HepG2 (cell line): Measurements from ENCODE around the gene CRYM. TPM values are rescaled to one million over a fixed set of nuclear protein-coding genes. Genes with fewer than 3 reads are reported as not detected.

Experiments used
- AKNA ChIP-seq: sonication (generic); formaldehyde crosslinking; IDR thresholded peaks from 2 replicates; pipeline ENCODE4 v1.4.0; 2020; ENCODE audit warnings: missing genetic modification reagents, borderline replicate concordance
- CSRNP1 ChIP-seq: sonication (generic); formaldehyde crosslinking; IDR thresholded peaks from 2 replicates; pipeline ENCODE4 v1.8.1; 2023; ENCODE audit warnings: mild to moderate bottlenecking, missing genetic modification reagents
- ELF1 ChIP-seq: sonication (generic); formaldehyde crosslinking; IDR thresholded peaks from 2 replicates; pipeline ENCODE4 v1.4.0; 2020; ENCODE audit warnings: missing genetic modification reagents
- GMEB2 ChIP-seq: IDR thresholded peaks from 2 replicates; pipeline ENCODE4 v1.6.1; 2016; ENCODE audit warnings: missing biosample characterization, missing genetic modification reagents, low read depth
- KDM5A ChIP-seq: fragments of 200-600 bp; sonication (generic); IDR thresholded peaks from 2 replicates; pipeline ENCODE4 v1.7.0; 2018; ENCODE audit warnings: antibody characterized with exemption, mild to moderate bottlenecking, low read length, borderline replicate concordance
- NBN ChIP-seq: fragments of 450-650 bp; conservative IDR thresholded peaks from 2 replicates; pipeline ENCODE4 v1.6.1; 2017
- NFYC ChIP-seq: IDR thresholded peaks from 2 replicates; pipeline ENCODE4 v1.6.1; 2016; ENCODE audit warnings: missing genetic modification reagents, missing compliant biosample characterization
- RERE ChIP-seq: IDR thresholded peaks from 2 replicates; pipeline ENCODE4 v1.6.1; 2016; ENCODE audit warnings: low read depth, missing genetic modification reagents, missing compliant biosample characterization
- SMAD3 ChIP-seq: sonication (generic); formaldehyde crosslinking; IDR thresholded peaks from 2 replicates; pipeline ENCODE4 v1.4.0; 2020; ENCODE audit warnings: missing genetic modification reagents
- SNAI1 ChIP-seq: sonication (generic); formaldehyde crosslinking; IDR thresholded peaks from 2 replicates; pipeline ENCODE4 v1.5.0; 2020; ENCODE audit warnings: mild to moderate bottlenecking, missing genetic modification reagents, borderline replicate concordance
- TFAP4 ChIP-seq: sonication (generic); IDR thresholded peaks from 2 replicates; pipeline ENCODE4 v1.6.1; 2016; ENCODE audit warnings: low read depth, borderline replicate concordance
- ZNF234 ChIP-seq: sonication (generic); formaldehyde crosslinking; conservative IDR thresholded peaks from 2 replicates; pipeline ENCODE4 v1.5.1; 2020; ENCODE audit warnings: mild to moderate bottlenecking, missing genetic modification reagents
- ZNF317 ChIP-seq: sonication (generic); formaldehyde crosslinking; IDR thresholded peaks from 2 replicates; pipeline ENCODE4 v1.5.0; 2020; ENCODE audit warnings: mild to moderate bottlenecking, missing genetic modification reagents
- ZNF530 ChIP-seq: sonication (generic); formaldehyde crosslinking; IDR thresholded peaks from 2 replicates; pipeline ENCODE4 v1.5.0; 2020; ENCODE audit warnings: low read depth, mild to moderate bottlenecking, missing genetic modification reagents
- polyA plus RNA-seq, 8 experiments: library from polyadenylated mRNA; depleted of rRNA in 3 of 8; stranded (reverse) in 7 of 8; unstranded in 1 of 8; fragments of >200 nt; fragmentation: Illumina TruSeq in 4 of 8; extraction: Trizol in 4 of 8; gene quantifications; 2 replicates each; pipeline versions ENCODE4 v1.2.1 to v1.2.3, GENCODE V29; 2011 to 2016; ENCODE audit warnings: low read depth in 4 of 8, missing spikeins in 1 of 8, mixed read lengths in 1 of 8; ENCODE audit not compliant: insufficient read depth in 1 of 8
- total RNA-seq, 5 experiments: library from RNA; depleted of rRNA; stranded (reverse); fragments of >200 nt; fragmentation: Illumina TruSeq; extraction: Trizol; gene quantifications; 2 replicates each; pipeline ENCODE4 v1.2.3, GENCODE V29; 2016; ENCODE audit warnings: low read depth in 1 of 5

Gene CRYM
- total and polyA plus RNA-seq, 2 of the 13 experiments (the other 11 are each of a cell fraction or from before 2014, with no cell fraction given): 1.9 to 2.2 TPM

- TF ChIP-seq AKNA (CRISPR knock-in tag) (peak; percentile 58; the same call in 1 of the 2 replicates), ELF1 (no peak), NFYC (CRISPR knock-in tag) (no peak), GMEB2 (CRISPR knock-in tag) (no peak), NBN (no peak), SNAI1 (CRISPR knock-in tag) (peak; percentile 57; the same call in 1 of the 2 replicates), KDM5A (no peak), CSRNP1 (CRISPR knock-in tag) (peak; percentile 52; the same call in 1 of the 2 replicates), TFAP4 (no peak), ZNF234 (peak; percentile 92; the same call in 1 of the 2 replicates), RERE (CRISPR knock-in tag) (no peak; the same call in 1 of the 2 replicates), ZNF317 (CRISPR knock-in tag) (no peak; the same call in 1 of the 2 replicates), ZNF530 (CRISPR knock-in tag) (no peak), SMAD3 (CRISPR knock-in tag) (peak; percentile 25; the same call in 1 of the 2 replicates)
Measured at GRCh38 chr16:21301168-21301894, 23.2 kb upstream of the CRYM start (continued).
